ENCODE data around the gene MSRB2.

DNA sequence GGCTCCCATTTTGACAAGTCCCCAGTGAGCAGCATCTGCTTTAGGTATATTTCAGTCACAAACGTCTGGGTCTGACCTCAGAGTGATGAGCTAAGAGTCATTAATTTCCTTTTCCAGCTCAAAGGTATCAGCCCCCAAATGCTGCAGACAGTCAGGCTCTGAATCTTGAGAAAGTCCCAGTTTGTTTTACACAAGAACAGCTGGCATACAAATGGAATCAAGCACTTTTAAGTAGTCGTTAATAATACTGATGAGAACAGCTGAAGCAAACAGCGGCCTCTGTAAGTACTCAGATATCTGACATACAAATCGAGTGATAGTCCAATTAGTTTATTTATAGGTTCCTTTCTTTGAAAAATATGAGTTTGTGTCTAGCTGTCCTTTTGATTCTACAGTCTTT lies 49.4 kb upstream of the MSRB2 start:
- TF ChIP-seq, protein P1, sequence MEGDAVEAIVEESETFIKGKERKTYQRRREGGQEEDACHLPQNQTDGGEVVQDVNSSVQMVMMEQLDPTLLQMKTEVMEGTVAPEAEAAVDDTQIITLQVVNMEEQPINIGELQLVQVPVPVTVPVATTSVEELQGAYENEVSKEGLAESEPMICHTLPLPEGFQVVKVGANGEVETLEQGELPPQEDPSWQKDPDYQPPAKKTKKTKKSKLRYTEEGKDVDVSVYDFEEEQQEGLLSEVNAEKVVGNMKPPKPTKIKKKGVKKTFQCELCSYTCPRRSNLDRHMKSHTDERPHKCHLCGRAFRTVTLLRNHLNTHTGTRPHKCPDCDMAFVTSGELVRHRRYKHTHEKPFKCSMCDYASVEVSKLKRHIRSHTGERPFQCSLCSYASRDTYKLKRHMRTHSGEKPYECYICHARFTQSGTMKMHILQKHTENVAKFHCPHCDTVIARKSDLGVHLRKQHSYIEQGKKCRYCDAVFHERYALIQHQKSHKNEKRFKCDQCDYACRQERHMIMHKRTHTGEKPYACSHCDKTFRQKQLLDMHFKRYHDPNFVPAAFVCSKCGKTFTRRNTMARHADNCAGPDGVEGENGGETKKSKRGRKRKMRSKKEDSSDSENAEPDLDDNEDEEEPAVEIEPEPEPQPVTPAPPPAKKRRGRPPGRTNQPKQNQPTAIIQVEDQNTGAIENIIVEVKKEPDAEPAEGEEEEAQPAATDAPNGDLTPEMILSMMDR (IDR thresholded peaks at IDR 0.05) = no peak
- TF ChIP-seq POLR2A (IDR thresholded peaks at IDR 0.05) = no peak

All from esophagus squamous epithelium (tissue), 4 donors.